ENCODE results near the gene TP53.

The TP53 gene

GRCh38 chr17:7673239-7673638, 14.1 kb downstream of the TP53 start:
- DNase-seq: no peak

GRCh38 chr17:7668482-7668881, 18.8 kb downstream of the TP53 start:
- DNase-seq: no peak

- DNase-seq: no peak
These were observed 19.5 kb downstream of the TP53 start for GRCh38 chr17:7667656-7668406.

GRCh38 chr17:7656958-7657609, 30.2 kb downstream of the TP53 start:
- no peak for DNase-seq

- DNase-seq: no peak
These were observed 31.8 kb downstream of the TP53 start for GRCh38 chr17:7655541-7655840.

GRCh38 chr17:7654832-7655540, 32.3 kb downstream of the TP53 start:
- no peak for DNase-seq

GRCh38 chr17:7652388-7653356, 34.6 kb downstream of the TP53 start:
- no peak for DNase-seq

- no peak for DNase-seq
These were observed 35.5 kb downstream of the TP53 start for GRCh38 chr17:7651665-7652387.

- no peak for DNase-seq
These were observed 36.1 kb downstream of the TP53 start for GRCh38 chr17:7651097-7651664.

- no peak for DNase-seq
These were observed 36.7 kb downstream of the TP53 start, which contains the start of gene ATP1B2 for GRCh38 chr17:7650509-7651096. Gene ATP1B2, plus strand, starts transcription at chr17:7650926. Its CDS starts 593 bp downstream, at chr17:7651519.

GRCh38 chr17:7647018-7647417, 40.3 kb downstream of the TP53 start:
- DNase-seq: no peak

- no peak for DNase-seq
These were observed 40.8 kb downstream of the TP53 start for GRCh38 chr17:7646457-7646856.

- DNase-seq: no peak
These were observed 42.5 kb downstream of the TP53 start for GRCh38 chr17:7644775-7645174.

GRCh38 chr17:7641635-7642034, 45.7 kb downstream of the TP53 start:
- DNase-seq: peak; percentile 14

GRCh38 chr17:7640783-7641182, 46.5 kb downstream of the TP53 start:
- no peak for DNase-seq

GRCh38 chr17:7636163-7636562, 51.1 kb downstream of the TP53 start:
- DNase-seq: no peak

- no peak for DNase-seq
These were observed 52.9 kb downstream of the TP53 start for GRCh38 chr17:7634384-7634783.

- DNase-seq: no peak
These were observed 54.2 kb downstream of the TP53 start for GRCh38 chr17:7633093-7633492.

GRCh38 chr17:7632492-7632894, 54.8 kb downstream of the TP53 start:
- peak; percentile 6 for DNase-seq

- no peak for DNase-seq
These were observed 55.6 kb downstream of the TP53 start for GRCh38 chr17:7631398-7632380.

Measured in T1000 (cell line).